Spleen (tissue), 7 donors: ENCODE results near the gene IFNA6.

Experiments
- CTCF ChIP-seq, 11 experiments: fragments of 200-600 bp in 7 of 11; fragments of 450-650 bp in 4 of 11; sonication (generic) in 4 of 11; IDR thresholded peaks in 8 of 11; conservative IDR thresholded peaks in 3 of 11; 1 replicate in 7 of 11; 2 replicates in 4 of 11; pipeline versions ENCODE4 v1.4.0 to v1.8.0; 2016 to 2021; ENCODE audit warnings: antibody characterized with exemption in 11 of 11, inconsistent platforms in 4 of 11, mild to moderate bottlenecking in 1 of 11
- POLR2A ChIP-seq, 3 donors: fragments of 450-650 bp; IDR thresholded peaks; one replicate each; pipeline ENCODE4 v1.5.1; 2017; ENCODE audit warnings: antibody characterized with exemption in 3 of 3, mild to moderate bottlenecking in 1 of 3
- POLR2AphosphoS5 ChIP-seq, 3 donors: sonication (generic); formaldehyde crosslinking; IDR thresholded peaks; one replicate each; pipeline ENCODE4 v1.5.1; 2017; ENCODE audit warnings: antibody characterized with exemption in 3 of 3
- donor health status: DM: no; HTN: no; CAD: no; lungs with moderate emphysema.
- donor health status: DM: no; HTN: no; CAD: no.
- donor health status: DM: no; HTN: no; CAD: no.

- TF ChIP-seq CTCF (IDR thresholded peaks at IDR 0.05 in 8 of 11, conservative IDR thresholded peaks at IDR 0.05 in 3 of 11): peak; percentile 16 to 74 (median 62)
- TF ChIP-seq POLR2AphosphoS5 (IDR thresholded peaks at IDR 0.05): no peak
- no peak for TF ChIP-seq POLR2A (IDR thresholded peaks at IDR 0.05)
Observed at GRCh38 chr9:21326526-21327139, 24.1 kb downstream of the IFNA6 start.
